NCI-H460 (cell line): ENCODE results near the gene PLIN1. TPM values are rescaled to one million over a fixed set of nuclear protein-coding genes. Genes with fewer than 3 reads are reported as not detected.
A peak's percentile ranks its signal among the peaks of the same experiment; 100 is the strongest.
"Not testable (repeated sequence)": the region's sequence is repeated elsewhere in the genome, so short reads cannot be mapped to it uniquely, and the experiment has no call there.

Experiments used
- DNase-seq: peaks from one replicate; pipeline ENCODE4 v3.0.0-alpha.2; 2016; ENCODE audit warnings: low read depth; ENCODE audit errors: extremely low read depth
- polyA plus RNA-seq: library from polyadenylated mRNA; depleted of rRNA; stranded (reverse); fragments of >200 nt; gene quantifications from 2 replicates; pipeline ENCODE4 v1.2.3, GENCODE V29; 2014; cell fraction: nucleus; rRNA removed
- total RNA-seq: library from RNA; depleted of rRNA; stranded (reverse); fragments of >200 nt; shearing (Covaris generic); gene quantifications from 2 replicates; pipeline ENCODE4 v1.2.3, GENCODE V29; 2014; rRNA removed

PLIN1 gene
- total RNA-seq: 0.40 and 0.52 TPM in 2 replicates
- 0.23 and 0.47 TPM in 2 replicates for polyA plus RNA-seq

- no peak for DNase-seq
These were observed at the start of gene PLIN1 for GRCh38 chr15:89679212-89679611. TSS of gene PLIN1 (minus strand) at chr15:89679367. CDS start at chr15:89677489, 1,878 bp downstream.

GRCh38 chr15:89728254-89728653, 49.1 kb upstream of the PLIN1 start:
- DNase-seq: no peak

GRCh38 chr15:89725064-89725463, 45.9 kb upstream of the PLIN1 start:
- DNase-seq: no peak

- no peak for DNase-seq
These were observed 45.5 kb upstream of the PLIN1 start for GRCh38 chr15:89724621-89725020.

GRCh38 chr15:89723031-89723430, 43.9 kb upstream of the PLIN1 start:
- no peak for DNase-seq

- DNase-seq: no peak
These were observed 35.6 kb upstream of the PLIN1 start for GRCh38 chr15:89714775-89715174.

GRCh38 chr15:89707577-89707976, 28.4 kb upstream of the PLIN1 start:
- no peak for DNase-seq

GRCh38 chr15:89704411-89704810, 25.2 kb upstream of the PLIN1 start:
- no peak for DNase-seq

GRCh38 chr15:89695198-89695597, 16.0 kb upstream of the PLIN1 start:
- DNase-seq: no peak

GRCh38 chr15:89693696-89694095, 14.5 kb upstream of the PLIN1 start:
- no peak for DNase-seq

GRCh38 chr15:89693091-89693490, 13.9 kb upstream of the PLIN1 start:
- no peak for DNase-seq

GRCh38 chr15:89690276-89691218, 11.4 kb upstream of the PLIN1 start, which contains the start of the genes PEX11A and WDR93:
TSS of gene PEX11A (minus strand) at chr15:89690754. CDS start at chr15:89690632, 122 bp downstream.
TSS of gene WDR93 (plus strand) at chr15:89690811. CDS start at chr15:89701747, 10,936 bp downstream.
- DNase-seq: peak; percentile 71

- DNase-seq: not testable (repeated sequence)
These were observed 10.7 kb upstream of the PLIN1 start for GRCh38 chr15:89689930-89690275.

- no peak for DNase-seq
These were observed 7.4 kb upstream of the PLIN1 start for GRCh38 chr15:89686522-89686921.

GRCh38 chr15:89685995-89686394, 6.8 kb upstream of the PLIN1 start:
- DNase-seq: no peak

- DNase-seq: no peak
These were observed 2.0 kb upstream of the PLIN1 start for GRCh38 chr15:89681146-89681545.

GRCh38 chr15:89680282-89680873, 1.2 kb upstream of the PLIN1 start:
- peak; percentile 63 for DNase-seq

- no peak for DNase-seq
These were observed 1.8 kb downstream of the PLIN1 start for GRCh38 chr15:89677381-89677780.

- DNase-seq: no peak
These were observed 3.6 kb downstream of the PLIN1 start for GRCh38 chr15:89675606-89676005.

GRCh38 chr15:89674526-89674925, 4.6 kb downstream of the PLIN1 start:
- DNase-seq: no peak

GRCh38 chr15:89673165-89673512, 6.0 kb downstream of the PLIN1 start:
- DNase-seq: no peak
